ENCODE measurements around the gene MYO1E.
"Not testable (repeated sequence)": the region's sequence is repeated elsewhere in the genome, so short reads cannot be mapped to it uniquely, and the experiment has no call there.

Gene MYO1E

GRCh38 chr15:59290295-59291212, 82.1 kb downstream of the MYO1E start:
- DNase-seq = no peak

DNA sequence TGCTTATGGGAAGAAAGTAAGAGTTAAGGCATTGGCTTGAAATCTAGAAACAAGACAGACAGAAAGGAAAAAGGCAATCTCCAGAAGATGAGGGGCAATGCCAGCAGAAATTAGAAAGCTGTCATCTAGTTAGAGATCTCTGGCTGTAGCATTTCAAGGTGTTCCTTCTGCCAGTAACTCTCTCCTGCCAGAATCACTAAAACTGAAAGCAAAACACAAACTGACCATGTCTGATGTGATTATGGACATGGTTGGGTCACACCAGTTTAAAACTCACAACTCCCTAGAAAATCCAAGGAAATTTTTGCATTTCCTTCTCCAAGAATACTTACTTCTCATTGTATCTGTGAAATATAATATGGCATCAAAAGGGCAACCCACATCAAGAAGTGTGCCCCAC, 83.1 kb downstream of the MYO1E start:
- no peak for DNase-seq

- DNase-seq = peak; percentile 97
Observed at GRCh38 chr15:59283717-59284391, 88.8 kb downstream of the MYO1E start.

GRCh38 chr15:59282515-59283337, 89.9 kb downstream of the MYO1E start:
- peak; percentile 64 for DNase-seq

GRCh38 chr15:59281699-59282098, 91.0 kb downstream of the MYO1E start:
- DNase-seq = no peak

DNA sequence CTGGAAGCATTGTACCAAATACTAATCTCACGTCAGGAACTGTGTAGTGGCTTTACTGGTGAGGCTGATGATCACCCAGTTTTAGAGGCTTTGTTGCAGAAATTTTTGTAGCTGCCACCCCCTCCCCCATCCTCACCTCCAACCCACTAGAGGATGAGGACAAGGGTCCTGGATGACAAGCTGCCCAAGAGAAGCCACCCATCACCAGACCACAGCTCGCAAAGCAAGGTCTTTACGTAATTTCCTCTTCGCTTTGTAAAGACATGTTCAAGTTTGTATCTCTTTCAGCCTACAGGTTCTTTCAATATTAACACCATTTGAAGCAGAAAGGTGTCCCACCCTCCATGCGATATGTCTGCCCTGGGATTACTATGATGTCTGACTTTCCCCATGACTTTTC, 91.8 kb downstream of the MYO1E start:
- no peak for DNase-seq

DNA sequence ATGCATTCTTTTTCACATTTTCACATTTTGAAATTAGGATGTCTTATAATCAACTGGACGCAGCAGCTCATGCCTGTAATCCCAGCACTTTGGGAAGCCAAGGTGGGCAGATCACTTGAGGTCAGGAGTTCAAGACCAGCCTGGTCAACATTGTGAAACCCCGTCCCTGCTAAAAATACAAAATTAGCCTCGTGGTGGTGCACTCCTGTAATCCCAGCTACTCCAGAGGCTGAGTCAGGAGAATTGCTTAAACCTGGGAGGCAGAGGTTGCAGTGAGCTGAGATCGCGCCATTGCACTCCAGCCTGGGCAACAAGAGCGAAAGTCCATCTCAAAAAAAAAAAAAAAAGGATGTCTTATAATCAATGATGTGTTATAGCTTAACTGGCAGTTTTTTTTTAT, 92.4 kb downstream of the MYO1E start:
- not testable (repeated sequence) for DNase-seq

GRCh38 chr15:59279023-59279422, 93.6 kb downstream of the MYO1E start:
- no peak for DNase-seq

- DNase-seq = no peak
Observed at GRCh38 chr15:59278120-59278519, 94.6 kb downstream of the MYO1E start.

- DNase-seq = peak; percentile 92
Observed at GRCh38 chr15:59276225-59277178, 96.2 kb downstream of the MYO1E start.

- no peak for DNase-seq
Observed at GRCh38 chr15:59274126-59274970, 98.3 kb downstream of the MYO1E start.

- no peak for DNase-seq
Observed at GRCh38 chr15:59273234-59273633, 99.4 kb downstream of the MYO1E start.

DNA sequence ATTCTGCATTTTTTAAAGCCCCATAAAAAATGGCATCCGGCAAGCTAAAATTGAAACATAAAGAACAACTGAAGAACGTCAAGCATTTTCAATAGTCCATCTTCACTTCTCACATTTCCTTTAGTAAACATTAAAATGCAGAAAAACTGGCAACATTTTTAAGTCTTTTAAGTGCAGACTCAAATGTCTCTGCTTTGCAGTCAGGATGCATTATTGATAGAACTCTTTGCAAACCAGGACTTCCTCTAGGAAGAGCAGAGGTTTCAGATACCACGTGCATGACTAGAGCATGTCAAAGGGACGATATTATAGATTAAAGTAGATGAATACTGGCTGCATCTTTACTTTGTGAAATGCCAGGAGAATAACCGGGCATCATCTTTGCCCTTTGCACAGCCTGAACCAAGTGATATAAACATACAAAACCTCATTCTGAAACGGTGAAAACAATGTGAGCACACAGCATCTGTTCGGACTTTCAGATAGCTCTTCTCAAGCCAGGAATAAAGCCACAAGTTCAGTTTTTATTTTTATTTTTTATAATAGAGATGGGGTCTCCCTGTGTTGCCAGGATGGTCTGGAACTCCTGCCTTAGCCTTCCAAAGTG, 101.0 kb downstream of the MYO1E start:
- no peak for DNase-seq

DNA sequence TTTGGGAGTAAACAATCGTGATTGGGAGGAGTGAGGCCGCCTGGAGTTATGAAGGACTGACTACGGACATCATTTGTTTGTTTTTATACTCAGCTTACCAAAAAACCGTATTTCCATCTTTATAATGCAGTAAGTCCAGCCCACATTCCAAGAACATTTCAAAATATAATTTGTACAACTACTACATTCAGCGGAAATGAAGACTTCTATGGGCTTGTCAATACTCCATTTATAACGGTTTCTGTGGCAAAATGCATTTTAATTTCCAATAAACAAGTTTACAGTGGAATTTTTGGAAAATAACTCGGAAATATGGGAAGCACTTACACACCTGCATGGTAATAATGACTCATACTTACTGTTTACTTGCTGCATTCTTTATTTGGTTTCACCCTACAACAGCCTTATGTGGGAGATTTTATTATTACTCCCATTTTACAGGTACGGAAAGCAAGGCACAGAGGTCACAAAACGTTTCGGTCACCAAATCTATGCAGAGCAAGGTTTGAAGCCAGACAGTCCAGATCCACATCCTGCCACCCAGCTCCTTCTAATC, 103.7 kb downstream of the MYO1E start:
- DNase-seq = no peak

- DNase-seq = no peak
Observed at GRCh38 chr15:59268168-59268851, 104.4 kb downstream of the MYO1E start.

DNA sequence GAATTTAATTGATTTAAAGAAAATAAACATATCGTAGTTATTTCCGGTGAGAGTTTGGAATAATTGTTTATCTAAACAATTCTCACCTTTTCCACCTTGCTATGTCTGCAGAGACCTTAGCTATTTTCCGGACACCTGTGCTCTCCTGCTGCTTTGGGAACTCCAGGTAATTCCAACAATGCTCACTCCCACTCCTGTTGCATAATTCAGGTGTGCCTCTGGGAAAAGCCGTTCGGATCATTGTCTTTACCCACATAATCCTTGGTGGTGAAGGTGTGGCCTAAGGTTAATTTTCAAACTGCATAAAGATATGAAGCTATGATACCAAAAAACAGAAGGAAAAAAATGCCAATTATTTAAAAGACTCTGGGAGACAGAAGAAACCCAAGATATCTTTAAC, 106.6 kb downstream of the MYO1E start:
- DNase-seq = peak; percentile 17

DNA sequence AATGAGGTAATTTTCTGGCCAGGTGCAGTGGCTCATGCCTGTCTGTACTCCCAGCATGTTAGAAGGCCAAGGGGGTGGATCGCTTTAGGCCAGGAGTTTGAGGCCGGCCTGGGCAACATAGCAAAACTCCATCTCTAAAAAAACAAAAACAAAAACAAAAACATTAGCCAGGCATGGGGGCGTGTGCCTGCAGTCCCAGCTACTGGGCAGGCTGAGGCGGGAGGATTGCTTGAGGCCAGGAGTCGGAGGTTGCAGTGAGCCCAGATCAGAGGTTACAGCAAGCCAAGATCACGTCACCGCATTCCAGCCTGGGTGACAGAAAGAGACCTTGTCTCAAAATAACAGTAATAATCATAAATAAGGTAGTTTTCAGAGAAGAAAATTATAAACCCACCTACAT, 110.4 kb downstream of the MYO1E start:
- no peak for DNase-seq

DNA sequence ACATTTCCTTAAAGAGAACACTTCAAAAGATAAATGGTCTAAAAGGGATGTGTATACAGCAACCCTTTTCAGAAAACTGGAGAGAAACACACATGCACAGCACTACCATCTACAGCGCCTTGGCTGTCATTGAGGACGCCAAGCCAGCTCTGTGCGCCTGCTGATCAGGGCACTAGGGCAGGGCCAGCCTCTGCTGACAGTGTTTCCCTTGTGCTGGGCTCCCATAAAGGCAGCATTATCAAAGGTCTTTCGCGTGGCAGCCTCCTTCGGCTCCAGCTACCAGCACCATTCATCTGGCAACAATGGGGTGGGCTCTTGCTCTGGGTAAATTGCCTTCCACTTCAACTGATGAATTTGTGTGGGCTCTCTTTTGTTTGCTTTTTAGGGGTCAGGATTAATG, 112.6 kb downstream of the MYO1E start:
- peak; percentile 60 for DNase-seq

DNA sequence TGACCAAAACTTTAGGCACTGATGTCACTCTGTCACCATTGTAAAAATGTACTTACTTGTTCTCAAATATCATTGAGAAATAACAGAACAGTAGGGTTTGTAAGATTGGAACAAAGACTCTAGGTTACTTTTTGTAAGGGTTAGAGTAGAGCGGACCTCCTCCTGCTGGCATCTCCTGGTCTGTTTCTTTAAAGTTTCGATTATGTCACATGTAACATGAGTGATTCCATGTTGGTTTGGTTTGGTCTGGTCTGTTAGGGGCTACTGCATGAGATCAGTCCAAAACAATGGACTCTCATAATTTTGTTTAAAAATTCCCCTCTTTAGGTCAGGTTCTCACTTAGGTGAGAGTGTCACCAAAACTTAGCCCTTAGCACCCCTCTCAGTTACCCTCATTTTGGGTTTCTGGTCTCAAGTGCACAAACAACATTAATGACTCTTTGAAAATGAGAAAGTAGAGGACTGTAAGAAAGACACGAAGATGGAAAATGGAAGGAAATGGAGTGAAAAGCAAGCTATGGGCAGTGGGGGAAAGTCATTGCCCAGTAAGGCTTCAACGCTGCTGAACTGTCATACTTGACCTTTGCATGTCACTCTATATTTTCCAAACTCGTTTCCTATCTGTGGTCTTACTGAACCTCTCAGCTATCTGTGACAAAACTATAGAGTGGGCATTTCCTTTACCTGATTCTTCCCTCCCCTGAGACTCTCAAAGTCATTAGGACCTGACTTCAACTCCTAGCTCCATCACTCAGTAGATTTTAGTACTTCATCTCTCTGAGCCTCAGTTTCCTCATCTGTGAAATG, 113.3 kb downstream of the MYO1E start:
- no peak for DNase-seq
